ENCODE data around the gene GAPVD1.
A peak's percentile ranks its signal among the peaks of the same experiment; 100 is the strongest.
"Not testable (repeated sequence)": the region's sequence is repeated elsewhere in the genome, so short reads cannot be mapped to it uniquely, and the experiment has no call there.

The GAPVD1 gene

GRCh38 chr9:125233678-125234077 is 27.9 kb upstream of the GAPVD1 start:
- H3K4me3 ChIP-seq (ENCODE audit: low read depth, low read length): no peak overlapping the region
- CTCF ChIA-PET: no interaction called here
- peak; percentile 95 for DNase-seq (ENCODE audit: low read depth, low spot score)
- TF ChIP-seq CTCF (IDR thresholded peaks at IDR 0.05; ENCODE audit: insufficient read depth, low read length, missing control alignments): no peak
- POLR2A ChIA-PET: interaction anchor here (0.6 to 2.1 kb wide), 5 partner anchors 8 to 42 kb away, joined by 3 to 16 read pairs (median 4); no protein-coding TSS in a partner anchor

- H3K4me3 ChIP-seq (ENCODE audit: low read depth, low read length); DNase-seq (ENCODE audit: low read depth, low spot score): not testable (repeated sequence)
- POLR2A ChIA-PET: interaction anchor here (0.6 to 2.1 kb wide), 4 partner anchors 9 to 28 kb away, joined by 3 to 16 read pairs (median 4); no protein-coding TSS in a partner anchor
- CTCF ChIA-PET: interaction anchor here (1.5 kb wide), 1 partner anchor 141 kb away, joined by 3 read pairs; no protein-coding TSS in a partner anchor
These were observed 27.5 kb upstream of the GAPVD1 start for GRCh38 chr9:125234099-125234498.

GRCh38 chr9:125235804-125236519 is 25.7 kb upstream of the GAPVD1 start:
- no peak for TF ChIP-seq CTCF (IDR thresholded peaks at IDR 0.05; ENCODE audit: insufficient read depth, low read length, missing control alignments)
- ChIA-PET CTCF (interaction anchor here (1.5 kb wide), 1 partner anchor 139 kb away, joined by 3 read pairs; no protein-coding TSS in a partner anchor), POLR2A (interaction anchor here (1.1 kb wide), 1 partner anchor 26 kb away, joined by 3 read pairs; the partner anchor contains the start of gene GAPVD1)
- peak overlapping the region; percentile 36 for H3K4me3 ChIP-seq (ENCODE audit: low read depth, low read length)
- no peak for DNase-seq (ENCODE audit: low read depth, low spot score)

- CTCF ChIA-PET; DNase-seq (ENCODE audit: low read depth, low spot score): not testable (repeated sequence)
- POLR2A ChIA-PET: interaction anchor here (1.1 kb wide), 1 partner anchor 25 kb away, joined by 3 read pairs; the partner anchor contains the start of gene GAPVD1
- H3K4me3 ChIP-seq (ENCODE audit: low read depth, low read length): peak overlapping the region; percentile 99
These were observed 25.0 kb upstream of the GAPVD1 start for GRCh38 chr9:125236520-125237159.

- POLR2A ChIA-PET: interaction anchor here (0.6 kb wide), 1 partner anchor 9 kb away, joined by 3 read pairs; no protein-coding TSS in a partner anchor
- H3K4me3 ChIP-seq (ENCODE audit: low read depth, low read length): peak overlapping the region; percentile 99
- DNase-seq (ENCODE audit: low read depth, low spot score): no peak
- no peak for TF ChIP-seq CTCF (IDR thresholded peaks at IDR 0.05; ENCODE audit: insufficient read depth, low read length, missing control alignments)
- CTCF ChIA-PET: no interaction called here
These were observed 23.3 kb upstream of the GAPVD1 start for GRCh38 chr9:125238127-125238914.

GRCh38 chr9:125238915-125239446 is 22.6 kb upstream of the GAPVD1 start:
- no peak for TF ChIP-seq CTCF (IDR thresholded peaks at IDR 0.05; ENCODE audit: insufficient read depth, low read length, missing control alignments)
- no peak for DNase-seq (ENCODE audit: low read depth, low spot score)
- CTCF ChIA-PET: no interaction called here
- POLR2A ChIA-PET: interaction anchor here (0.6 kb wide), 1 partner anchor 9 kb away, joined by 3 read pairs; no protein-coding TSS in a partner anchor
- H3K4me3 ChIP-seq (ENCODE audit: low read depth, low read length): peak overlapping the region; percentile 99

Measured in AG04449 (cell line).